Left ventricle myocardium inferior (tissue), 1 donor: Measurements from ENCODE around the gene EBLN2. TPM values are rescaled to one million over a fixed set of nuclear protein-coding genes. Genes with fewer than 3 reads are reported as not detected.

ENCODE experiments used
- DNase-seq: peaks from one replicate; pipeline ENCODE4 v3.0.0-alpha.2; 2020
- H3K27ac ChIP-seq: fragments of 200-600 bp; replicated peaks from 2 replicates; pipeline ENCODE4 v1.8.0; 2021
- H3K27me3 ChIP-seq: fragments of 200-600 bp; 2 replicates; pipeline ENCODE4 v1.8.0; 2021; ENCODE audit warnings: low read depth
- H3K36me3 ChIP-seq: fragments of 200-600 bp; 2 replicates; pipeline ENCODE4 v1.8.0; 2021
- H3K4me1 ChIP-seq: fragments of 200-600 bp; 2 replicates; pipeline ENCODE4 v1.8.0; 2021
- H3K4me3 ChIP-seq: fragments of 200-600 bp; 2 replicates; pipeline ENCODE4 v1.8.0; 2021; ENCODE audit warnings: mild to moderate bottlenecking, moderate library complexity
- H3K9me3 ChIP-seq: fragments of 200-600 bp; replicated peaks from 2 replicates; pipeline ENCODE4 v1.8.0; 2021
- CTCF ChIP-seq: fragments of 200-600 bp; IDR thresholded peaks from 2 replicates; pipeline ENCODE4 v1.8.0; 2021; ENCODE audit warnings: antibody characterized with exemption, mild to moderate bottlenecking, borderline replicate concordance
- intact Hi-C: fragments of 100-400 bp; cut with micrococcal nuclease; formaldehyde crosslinking; loops from one replicate; pipeline ENCODE4 v1.11.0; 2022
- total RNA-seq: library from RNA; stranded (reverse); fragmentation: NEBNext Ultra II Directional; extraction: Animal tissue kit (Norgen Biotek cat#: 25700); gene quantifications from one replicate; pipeline ENCODE4 v1.2.1, GENCODE V29; 2021
- donor health status: DM: no; HTN: yes; CAD: no; lungs with severe emphysema.

EBLN2 gene
- total RNA-seq, 1 donor from 2014 or later: 0.99 TPM

GRCh38 chr3:73031573-73032103 lies 29.8 kb upstream of the EBLN2 start:
- no peaks in the 10 kb centered on the region for H3K27me3 ChIP-seq
- TF ChIP-seq CTCF: no peak
- DNase-seq: no peak
- no peak overlapping the region for H3K4me3 ChIP-seq
- H3K36me3 ChIP-seq: no peaks in the 10 kb centered on the region
- H3K27ac ChIP-seq: no peak overlapping the region
- peaks cover 94% of the 10 kb centered on the region for H3K4me1 ChIP-seq
- intact Hi-C loops: no loop called here
- H3K9me3 ChIP-seq: no peaks in the 10 kb centered on the region

GRCh38 chr3:73036694-73037591 lies 24.5 kb upstream of the EBLN2 start:
- intact Hi-C loops: no loop called here
- no peak for TF ChIP-seq CTCF
- Histone ChIP-seq H3K27ac (peak overlapping the region; percentile 43), H3K36me3 (no peaks in the 10 kb centered on the region), H3K4me3 (no peak overlapping the region), H3K27me3 (no peaks in the 10 kb centered on the region), H3K9me3 (no peaks in the 10 kb centered on the region), H3K4me1 (peaks cover 100% of the 10 kb centered on the region)
- no peak for DNase-seq

GRCh38 chr3:73041537-73041936 lies 19.9 kb upstream of the EBLN2 start:
- intact Hi-C loops: no loop called here
- Histone ChIP-seq H3K27ac (peak overlapping the region; percentile 33), H3K4me3 (no peak overlapping the region), H3K4me1 (peaks cover 96% of the 10 kb centered on the region), H3K27me3 (no peaks in the 10 kb centered on the region), H3K9me3 (no peaks in the 10 kb centered on the region), H3K36me3 (no peaks in the 10 kb centered on the region)
- DNase-seq: no peak
- TF ChIP-seq CTCF: no peak

- H3K36me3 ChIP-seq: peaks cover 8% of the 10 kb centered on the region
- H3K4me3 ChIP-seq: no peak overlapping the region
- no peak for TF ChIP-seq CTCF
- no peaks in the 10 kb centered on the region for H3K9me3 ChIP-seq
- DNase-seq: no peak
- H3K27ac ChIP-seq: no peak overlapping the region
- intact Hi-C loops: no loop called here
- H3K27me3 ChIP-seq: no peaks in the 10 kb centered on the region
- peaks cover 82% of the 10 kb centered on the region for H3K4me1 ChIP-seq
These were observed 18.0 kb upstream of the EBLN2 start for GRCh38 chr3:73043414-73043813.

- DNase-seq: no peak
- intact Hi-C loops: no loop called here
- H3K9me3 ChIP-seq: no peaks in the 10 kb centered on the region
- H3K36me3 ChIP-seq: peaks cover 20% of the 10 kb centered on the region
- H3K27me3 ChIP-seq: no peaks in the 10 kb centered on the region
- H3K4me1 ChIP-seq: peaks cover 77% of the 10 kb centered on the region
- no peak overlapping the region for H3K27ac ChIP-seq
- H3K4me3 ChIP-seq: no peak overlapping the region
- TF ChIP-seq CTCF: no peak
These were observed 16.1 kb upstream of the EBLN2 start for GRCh38 chr3:73045391-73045790.
